Neural cell (in vitro differentiated cells): Measurements from ENCODE around the gene GAA.

Source experiments
- CTCF ChIP-seq: fragments of 450-650 bp; IDR thresholded peaks from 2 replicates; pipeline ENCODE4 v1.5.1; 2014; ENCODE audit warnings: antibody characterized with exemption, mild to moderate bottlenecking, moderate library complexity; ENCODE audit not compliant: poor library complexity, severe bottlenecking
- EP300 ChIP-seq: fragments of 450-650 bp; conservative IDR thresholded peaks from 2 replicates; pipeline ENCODE4 v1.6.1; 2014; ENCODE audit warnings: antibody characterized with exemption, mild to moderate bottlenecking, moderate library complexity; ENCODE audit not compliant: poor library complexity, severe bottlenecking
- EZH2 ChIP-seq: fragments of 200-600, 300-800 bp; shearing (Covaris generic), sonication (generic); IDR thresholded peaks from 2 replicates; pipeline ENCODE4 v1.6.1; 2014; ENCODE audit warnings: antibody characterized with exemption, low read length, borderline replicate concordance, mild to moderate bottlenecking; ENCODE audit not compliant: insufficient read depth, poor library complexity, severe bottlenecking
- MXI1 ChIP-seq: fragments of 450-650 bp; conservative IDR thresholded peaks from 2 replicates; pipeline ENCODE4 v1.6.1; 2014; ENCODE audit warnings: antibody characterized with exemption, mild to moderate bottlenecking; ENCODE audit not compliant: poor library complexity, severe bottlenecking
- POLR2AphosphoS5 ChIP-seq: IDR thresholded peaks from 2 replicates; pipeline ENCODE4 v1.6.1; 2012
- RAD21 ChIP-seq: fragments of 450-650 bp; conservative IDR thresholded peaks from 2 replicates; pipeline ENCODE4 v1.6.1; 2014; ENCODE audit warnings: antibody characterized with exemption, mild to moderate bottlenecking, moderate library complexity
- TAF1 ChIP-seq: IDR thresholded peaks from 2 replicates; pipeline ENCODE4 v1.6.1; 2012; ENCODE audit warnings: low read depth

GRCh38 chr17:80168371-80168770 lies 67.0 kb downstream of the GAA start:
- TF ChIP-seq CTCF (no peak), TAF1 (no peak), MXI1 (no peak), RAD21 (no peak), POLR2AphosphoS5 (no peak), EZH2 (no peak), EP300 (no peak)
